Heart right ventricle (tissue), 16 donors: Measurements from ENCODE around the gene C1QTNF6. TPM values are rescaled to one million over a fixed set of nuclear protein-coding genes. Genes with fewer than 3 reads are reported as not detected.

Source experiments
- ATAC-seq, 8 donors: fragments of 200-7000 bp; cut with Tn5 transposase; one replicate each; pipeline ENCODE4 v1.9.1; 2020; ENCODE audit warnings: mild to moderate bottlenecking in 8 of 8, moderate library complexity in 8 of 8, moderate number of reproducible peaks in 1 of 8
- DNase-seq, 2 donors: peaks; one replicate each; pipeline ENCODE4 v3.0.0-alpha.2; 2020
- H3K27ac ChIP-seq, 10 donors: fragments of 200-600 bp; sonication (generic) in 2 of 10; one replicate each; pipeline versions ENCODE4 v1.5.0 to v1.8.0; 2020 to 2022; ENCODE audit warnings: mild to moderate bottlenecking in 3 of 10
- H3K27me3 ChIP-seq, 7 donors: fragments of 200-600 bp; one replicate each; pipeline ENCODE4 v1.8.0; 2021 to 2022; ENCODE audit warnings: mild to moderate bottlenecking in 2 of 7
- H3K36me3 ChIP-seq, 9 donors: fragments of 200-600 bp; sonication (generic) in 1 of 9; one replicate each; pipeline versions ENCODE4 v1.5.0 to v1.8.0; 2020 to 2022; ENCODE audit warnings: mild to moderate bottlenecking in 2 of 9
- H3K4me1 ChIP-seq, 9 donors: fragments of 200-600 bp; sonication (generic) in 1 of 9; one replicate each; pipeline versions ENCODE4 v1.5.0 to v1.8.0; 2020 to 2022; ENCODE audit warnings: mild to moderate bottlenecking in 4 of 9
- H3K4me3 ChIP-seq, 10 donors: fragments of 200-600 bp; sonication (generic) in 2 of 10; one replicate each; pipeline versions ENCODE4 v1.5.0 to v1.8.0; 2020 to 2022; ENCODE audit warnings: mild to moderate bottlenecking in 7 of 10, moderate library complexity in 2 of 10
- H3K9me3 ChIP-seq, 11 donors: fragments of 200-600 bp in 10 of 11; sonication (generic) in 2 of 11; one replicate each; pipeline versions ENCODE4 v1.5.0 to v1.8.0; 2013 to 2022; ENCODE audit warnings: mild to moderate bottlenecking in 2 of 11, control low read depth in 1 of 11, moderate library complexity in 1 of 11
- CTCF ChIP-seq, 9 donors: fragments of 200-600 bp; sonication (generic) in 2 of 9; IDR thresholded peaks; one replicate each; pipeline versions ENCODE4 v1.5.0 to v1.8.0; 2021 to 2022; ENCODE audit warnings: antibody characterized with exemption in 9 of 9, mild to moderate bottlenecking in 5 of 9, moderate library complexity in 1 of 9
- WGBS, 2 donors: extraction: QIAGEN DNeasy Blood & Tissue Kit; methylation state at CpG; one replicate each; pipeline ENCODE4 v1.1.7; 2013; ENCODE audit warnings: inconsistent platforms in 1 of 2; 5-methylcytosine and 5-hydroxymethylcytosine counted together
- intact Hi-C, 10 donors: fragments of 100-400 bp; cut with DNase I; formaldehyde crosslinking; loops; one replicate each; pipeline versions ENCODE4 v1.11.1 to v1.14.2; 2022
- polyA plus RNA-seq, 2 donors: library from polyadenylated mRNA; stranded (reverse); fragments of 200-250 nt; gene quantifications; one replicate each; pipeline ENCODE4 v1.2.3, GENCODE V29; 2013
- total RNA-seq, 10 donors: library from RNA; stranded (reverse); fragmentation: NEBNext Ultra II Directional in 3 of 10; extraction: Animal tissue kit (Norgen Biotek cat#: 25700) in 3 of 10; gene quantifications; one replicate each; pipeline versions ENCODE4 v1.2.1 to v1.2.4, GENCODE V29; 2021 to 2023
- donor health status: Arrhythmogenic right ventricular cardiomyopathy.
- donor health status: ischemic (EF 13 %, LVEDD 7.1; RV severe dilation, severe dysfunction).
- donor health status: healthy with polysubstance abuse.
- donor health status: DM: no; HTN: yes; CAD: no.
- donor health status: DM: no; HTN: no; CAD: no.
- donor health status: ischemic (EF 25% LVEDD 6.9; RV normal size, moderate dysfunction).
- donor health status: ischemic (EF 25% LVEDD 5.7; RV mildly dilated, moderate dysfunction).
- donor health status: healthy.
- donor health status: DM: yes; HTN: yes; CAD: no.
- donor health status: Ischemic cardiomyopathy.
- donor health status: ischemic (EF 35%, LVEDD 5.7; RV mildly dilated, moderate dysfunction).
- donor health status: nonischemic (EF 11% LVEDD 7.7; RV severe dilation, severe dysfunction).
- donor health status: DM: yes; HTN: yes; CAD: no.
- donor health status: PGD.
- donor health status: ischemic (EF 29% LVEDD 5.4; RV normal size, mild dysfunction).
- donor health status: nonischemic (EF 23%, LVEDD 6.1; RV moderate dilation, normal function).

Gene C1QTNF6
- total and polyA plus RNA-seq, 12 donors, result 0.51 to 6.4 (median 1.5) TPM

- no peak overlapping the region for H3K4me3 ChIP-seq
- DNase-seq (no peak), ATAC-seq (no peak)
- no peaks in the 10 kb centered on the region for H3K27me3 ChIP-seq
- no peak overlapping the region for H3K27ac ChIP-seq
- peaks cover 30 to 59% (median 44%) of the 10 kb centered on the region in 9 donors for H3K4me1 ChIP-seq
- H3K9me3 ChIP-seq, result no peaks in the 10 kb centered on the region
- WGBS, 2 donors, result 86 to 89% methylated on average over 15 of the region's 15 CpGs
- no peak for TF ChIP-seq CTCF (IDR thresholded peaks at IDR 0.05)
- H3K36me3 ChIP-seq, result peaks cover 0 to 11% (median 0%) of the 10 kb centered on the region in 9 donors
- intact Hi-C loops, result no loop called here
Measured at GRCh38 chr22:37180531-37181231, 7.4 kb downstream of the C1QTNF6 start.

- 87 to 91% methylated on average over 31 of the region's 31 CpGs for WGBS, 2 donors
- Histone ChIP-seq H3K36me3 (peaks cover 0 to 11% (median 0%) of the 10 kb centered on the region in 9 donors), H3K9me3 (no peaks in the 10 kb centered on the region), H3K27ac (no peak overlapping the region), H3K27me3 (no peaks in the 10 kb centered on the region), H3K4me3 (no peak overlapping the region), H3K4me1 (peaks cover 32 to 59% (median 50%) of the 10 kb centered on the region in 9 donors)
- TF ChIP-seq CTCF (IDR thresholded peaks at IDR 0.05), result no peak
- intact Hi-C loops, result no loop called here
- DNase-seq, result no peak
- ATAC-seq, result no peak
Measured at GRCh38 chr22:37179622-37180420, 8.2 kb downstream of the C1QTNF6 start.

- ATAC-seq (no peak), DNase-seq (no peak)
- intact Hi-C loops, result no loop called here
- Histone ChIP-seq H3K27ac (peak overlapping the region in 4 of 10 donors; percentile 22 to 54 (median 38)), H3K4me3 (no peak overlapping the region), H3K9me3 (no peaks in the 10 kb centered on the region), H3K4me1 (peaks cover 32 to 59% (median 50%) of the 10 kb centered on the region in 9 donors), H3K27me3 (no peaks in the 10 kb centered on the region), H3K36me3 (peaks cover 0 to 9% (median 0%) of the 10 kb centered on the region in 9 donors)
- no peak for TF ChIP-seq CTCF (IDR thresholded peaks at IDR 0.05)
- 78% methylated on average over 10 of the region's 10 CpGs for WGBS, 2 donors
Measured at GRCh38 chr22:37179126-37179470, 8.9 kb downstream of the C1QTNF6 start.

- DNase-seq, result no peak
- peak overlapping the region in 6 of 10 donors; percentile 22 to 54 (median 44) for H3K27ac ChIP-seq
- intact Hi-C loops, result no loop called here
- peak in 2 of 8 donors; percentile 16 to 30 for ATAC-seq
- no peaks in the 10 kb centered on the region for H3K9me3 ChIP-seq
- no peak for TF ChIP-seq CTCF (IDR thresholded peaks at IDR 0.05)
- no peaks in the 10 kb centered on the region for H3K27me3 ChIP-seq
- peaks cover 0 to 9% (median 0%) of the 10 kb centered on the region in 9 donors for H3K36me3 ChIP-seq
- no peak overlapping the region for H3K4me3 ChIP-seq
- WGBS, 2 donors, result 43 to 48% methylated on average over 17 of the region's 17 CpGs
- H3K4me1 ChIP-seq, result peaks cover 32 to 60% (median 50%) of the 10 kb centered on the region in 9 donors
Measured at GRCh38 chr22:37178350-37179125, 9.5 kb downstream of the C1QTNF6 start.
